ENCODE data around the gene KCTD15.

Gene KCTD15

DNA sequence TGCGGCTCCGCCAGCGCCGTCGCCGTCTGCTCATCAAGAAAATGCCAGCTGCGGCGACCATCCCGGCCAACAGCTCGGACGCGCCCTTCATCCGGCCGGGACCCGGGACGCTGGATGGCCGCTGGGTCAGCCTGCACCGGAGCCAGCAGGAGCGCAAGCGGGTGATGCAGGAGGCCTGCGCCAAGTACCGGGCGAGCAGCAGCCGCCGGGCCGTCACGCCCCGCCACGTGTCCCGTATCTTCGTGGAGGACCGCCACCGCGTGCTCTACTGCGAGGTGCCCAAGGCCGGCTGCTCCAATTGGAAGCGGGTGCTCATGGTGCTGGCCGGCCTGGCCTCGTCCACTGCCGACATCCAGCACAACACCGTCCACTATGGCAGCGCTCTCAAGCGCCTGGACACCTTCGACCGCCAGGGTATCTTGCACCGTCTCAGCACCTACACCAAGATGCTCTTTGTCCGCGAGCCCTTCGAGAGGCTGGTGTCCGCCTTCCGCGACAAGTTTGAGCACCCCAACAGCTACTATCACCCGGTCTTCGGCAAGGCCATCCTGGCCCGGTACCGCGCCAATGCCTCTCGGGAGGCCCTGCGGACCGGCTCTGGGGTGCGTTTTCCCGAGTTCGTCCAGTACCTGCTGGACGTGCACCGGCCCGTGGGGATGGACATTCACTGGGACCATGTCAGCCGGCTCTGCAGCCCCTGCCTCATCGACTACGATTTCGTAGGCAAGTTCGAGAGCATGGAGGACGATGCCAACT is 24.4 kb upstream of the KCTD15 start:
- DNase-seq: no peak

DNA sequence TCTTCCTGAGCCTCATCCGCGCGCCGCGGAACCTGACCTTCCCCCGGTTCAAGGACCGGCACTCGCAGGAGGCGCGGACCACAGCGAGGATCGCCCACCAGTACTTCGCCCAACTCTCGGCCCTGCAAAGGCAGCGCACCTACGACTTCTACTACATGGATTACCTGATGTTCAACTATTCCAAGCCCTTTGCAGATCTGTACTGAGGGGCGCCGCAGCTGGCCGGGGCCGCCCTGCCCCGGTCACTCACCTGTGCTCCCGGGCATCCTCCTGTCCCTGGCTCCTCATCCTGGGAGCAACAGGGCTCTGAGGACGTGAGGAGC is 23.9 kb upstream of the KCTD15 start:
- DNase-seq: no peak

DNA sequence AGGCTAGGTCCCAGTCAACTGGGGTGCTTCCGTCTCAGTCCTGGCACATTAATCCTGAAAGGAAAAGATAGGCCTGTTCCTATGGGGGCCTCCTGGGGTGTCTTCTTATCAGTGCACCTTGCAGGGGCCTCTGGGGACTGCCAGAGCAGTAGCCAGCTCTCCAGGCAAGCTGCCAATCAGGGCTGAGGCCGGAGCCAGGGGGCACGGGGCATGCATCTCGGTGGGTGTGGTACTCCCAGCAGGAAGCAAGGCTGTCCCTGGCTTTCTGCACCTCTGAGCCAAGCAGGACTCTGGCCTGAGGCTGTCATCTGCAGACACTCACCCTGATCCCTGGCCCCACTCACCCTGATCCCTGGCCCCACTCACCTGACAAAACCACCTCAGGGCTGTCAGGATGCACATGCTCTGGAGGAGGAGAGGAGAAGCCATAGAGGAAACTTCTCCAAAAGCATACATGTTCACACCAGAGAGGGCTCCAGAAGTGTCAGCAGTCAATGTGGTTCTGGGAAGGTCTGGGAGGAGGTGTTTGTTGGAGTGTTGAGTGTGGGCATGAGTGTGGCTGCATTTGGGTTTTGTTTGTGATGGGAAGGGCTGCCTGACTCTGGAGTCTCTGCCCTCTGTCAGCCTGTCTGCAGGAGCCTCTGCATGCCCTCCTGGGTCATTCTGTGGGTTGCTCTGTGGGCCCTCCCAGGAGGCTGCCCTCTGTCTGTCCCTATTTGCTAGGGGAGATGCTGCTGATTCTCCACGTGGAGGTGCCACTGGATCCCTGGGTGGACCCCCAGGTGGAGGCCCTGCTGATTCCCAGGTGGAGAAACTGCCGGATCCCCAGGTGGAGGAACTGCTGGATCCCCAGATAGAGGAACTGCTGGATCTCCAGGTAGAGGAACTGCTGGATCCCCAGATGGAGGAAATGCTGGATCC is 22.7 kb upstream of the KCTD15 start:
- DNase-seq: no peak

DNA sequence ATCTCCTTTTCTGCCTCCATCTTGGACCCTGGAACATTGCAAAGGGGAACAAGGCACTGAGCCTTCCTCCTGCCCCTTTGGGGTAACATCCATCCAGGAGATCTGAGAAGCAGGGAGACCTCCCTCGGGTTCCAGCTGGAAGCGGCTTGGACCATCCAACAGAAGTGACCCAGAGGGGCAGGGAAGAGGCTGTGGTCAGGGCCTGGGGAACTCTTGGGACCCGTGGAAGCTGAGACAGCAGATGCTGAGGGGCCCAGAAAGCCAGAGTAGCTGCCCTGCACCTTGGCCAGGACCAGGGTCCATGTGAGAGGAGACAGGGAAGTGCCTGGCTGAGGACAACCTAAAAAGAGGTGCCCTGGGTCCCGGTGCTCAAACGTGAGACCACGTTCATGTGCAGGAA is 21.9 kb upstream of the KCTD15 start:
- no peak for DNase-seq

DNA sequence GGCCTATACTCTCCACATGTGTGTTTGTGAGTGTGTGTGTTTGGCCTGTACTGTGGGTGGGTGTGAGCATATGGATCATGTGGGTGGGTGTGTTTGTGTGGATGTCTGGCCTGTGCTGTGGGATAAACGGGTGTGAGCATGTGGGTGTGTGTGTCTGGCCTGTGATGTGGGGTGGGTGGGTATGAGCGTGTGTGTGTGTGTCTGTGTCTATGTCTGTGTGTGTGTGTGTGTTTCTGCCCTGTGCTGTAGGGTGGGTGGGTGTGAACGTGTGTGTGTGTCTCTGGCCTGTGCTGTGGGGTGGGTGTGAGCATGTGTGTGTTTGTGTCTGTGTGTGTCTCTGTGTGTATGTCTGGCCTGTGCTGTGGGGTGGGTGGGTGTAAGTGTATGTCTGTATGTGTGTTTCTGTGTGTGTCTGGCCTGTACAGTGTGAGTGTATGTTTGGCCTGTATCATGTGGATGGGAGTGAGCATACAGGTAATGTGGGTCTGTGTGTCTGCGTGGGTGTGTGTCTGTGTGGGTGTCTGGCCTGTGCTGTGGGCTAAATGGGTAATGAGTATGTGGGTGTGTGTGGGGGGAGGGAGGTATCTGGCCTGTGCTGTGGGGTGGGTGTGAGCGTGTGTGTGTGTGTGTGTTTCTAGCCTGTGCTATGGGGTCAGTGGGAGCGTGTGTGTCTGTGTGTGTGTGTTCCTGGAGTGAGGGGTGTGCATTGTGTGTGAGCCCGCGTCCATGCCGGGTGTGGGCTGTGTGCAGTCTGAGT is 20.8 kb upstream of the KCTD15 start:
- no peak for DNase-seq

DNA sequence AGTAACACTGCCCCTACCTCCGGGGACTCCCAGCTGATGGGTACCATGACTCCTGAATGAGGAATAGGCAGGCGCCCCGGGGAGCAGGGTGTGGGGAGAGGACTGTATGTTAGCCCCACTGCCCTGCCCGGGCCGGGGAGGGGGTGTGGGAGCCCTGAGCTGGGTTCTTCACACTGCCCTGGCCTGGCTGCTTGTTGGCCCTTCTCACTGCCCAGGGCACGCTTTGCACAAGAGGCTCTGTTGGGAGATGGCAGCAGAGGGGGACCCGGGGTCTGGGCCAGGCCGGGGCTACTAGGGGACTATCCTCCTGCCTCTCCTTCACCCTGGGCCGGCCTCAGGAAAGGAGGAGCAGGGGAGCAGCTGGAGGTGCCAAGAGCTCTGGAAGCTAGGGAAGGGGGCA is 19.3 kb upstream of the KCTD15 start:
- DNase-seq: no peak

DNA sequence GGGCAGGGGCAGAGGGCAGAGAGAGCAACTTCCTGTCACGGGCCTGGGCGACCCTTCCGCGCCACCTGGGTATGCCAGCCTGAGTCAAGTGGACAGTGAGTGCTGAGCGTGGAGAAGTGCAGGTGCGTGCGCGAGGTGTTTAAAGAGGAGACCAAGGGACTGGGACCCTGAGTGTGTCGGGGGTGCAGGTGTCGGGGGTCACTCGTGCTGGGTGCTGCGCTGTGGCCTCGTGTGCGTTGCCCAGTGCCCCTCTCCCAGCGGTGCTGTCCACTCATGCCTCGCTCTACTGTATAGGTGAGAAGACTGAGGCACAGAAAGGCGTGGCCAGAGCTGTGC is 18.9 kb upstream of the KCTD15 start:
- DNase-seq: no peak

DNA sequence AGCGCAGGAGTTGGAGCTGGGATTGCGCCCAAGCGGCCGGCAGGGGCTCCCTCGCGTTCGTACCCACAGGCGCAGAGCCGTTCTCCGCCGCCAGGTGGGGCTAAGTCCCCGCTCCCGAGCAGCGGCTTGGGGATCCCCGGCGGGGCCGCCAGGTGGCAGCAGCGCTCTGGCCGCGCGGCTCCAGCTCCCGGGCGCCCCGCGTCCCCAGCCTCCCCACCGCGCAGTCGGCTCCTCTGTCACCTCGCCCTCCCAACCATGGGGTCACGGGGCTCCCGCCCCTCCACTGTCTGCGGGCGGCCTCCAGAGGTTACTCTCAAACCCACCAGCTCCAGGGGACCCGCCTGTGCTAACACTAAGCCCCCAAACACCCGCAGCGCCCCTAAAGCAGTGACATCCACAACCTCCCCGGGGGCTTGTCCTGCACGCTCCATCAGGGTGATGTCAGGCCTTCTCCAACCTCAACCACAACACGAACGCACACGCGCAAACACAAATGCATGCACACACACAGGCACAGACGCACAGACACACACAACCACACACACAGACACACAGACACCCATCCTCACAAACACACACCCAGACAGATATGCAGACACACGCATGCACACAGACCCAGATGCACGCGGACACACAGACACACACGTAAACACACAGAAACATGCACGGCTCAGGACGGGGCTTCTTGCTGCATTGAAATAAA is 18.4 kb upstream of the KCTD15 start:
- peak; percentile 26 for DNase-seq

DNA sequence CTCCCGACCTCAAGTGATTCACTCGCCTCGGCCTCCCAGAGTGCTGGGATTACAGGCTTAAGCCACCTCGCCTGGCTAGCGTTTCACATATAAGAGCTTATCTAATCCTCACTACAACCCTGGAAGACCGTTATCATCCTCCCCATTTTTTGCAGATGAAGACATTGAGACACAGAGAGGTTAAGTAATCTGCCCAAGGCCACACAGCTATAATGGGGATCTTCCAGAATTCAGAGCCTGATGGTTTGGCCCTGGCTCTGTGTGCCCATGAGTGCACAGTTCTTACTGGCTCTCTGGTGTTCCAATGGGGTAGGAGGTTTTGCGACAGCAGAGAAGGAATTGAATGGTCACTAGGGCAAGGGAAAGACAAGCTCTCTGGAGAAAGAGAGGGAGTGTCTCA is 16.8 kb upstream of the KCTD15 start:
- DNase-seq: no peak

DNA sequence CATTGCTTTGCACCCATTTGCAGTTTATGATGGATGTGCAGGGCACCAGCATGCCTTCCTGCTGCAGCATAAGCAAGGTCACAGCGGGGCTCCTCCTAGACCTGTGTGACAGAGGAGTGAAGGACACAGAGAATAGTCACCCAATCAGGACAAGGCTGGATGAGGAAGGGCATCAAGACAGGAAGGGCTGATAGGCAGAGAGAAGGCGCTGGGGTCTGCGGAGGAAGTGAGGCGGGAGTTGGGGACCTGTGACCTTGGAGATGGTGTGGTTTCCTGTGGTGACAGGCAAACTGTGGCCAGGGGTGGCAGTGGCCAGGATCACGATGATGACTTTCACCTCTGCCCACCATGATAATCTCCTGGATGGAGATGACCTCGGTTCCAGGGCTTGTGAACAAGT is 16.4 kb upstream of the KCTD15 start:
- no peak for DNase-seq

DNA sequence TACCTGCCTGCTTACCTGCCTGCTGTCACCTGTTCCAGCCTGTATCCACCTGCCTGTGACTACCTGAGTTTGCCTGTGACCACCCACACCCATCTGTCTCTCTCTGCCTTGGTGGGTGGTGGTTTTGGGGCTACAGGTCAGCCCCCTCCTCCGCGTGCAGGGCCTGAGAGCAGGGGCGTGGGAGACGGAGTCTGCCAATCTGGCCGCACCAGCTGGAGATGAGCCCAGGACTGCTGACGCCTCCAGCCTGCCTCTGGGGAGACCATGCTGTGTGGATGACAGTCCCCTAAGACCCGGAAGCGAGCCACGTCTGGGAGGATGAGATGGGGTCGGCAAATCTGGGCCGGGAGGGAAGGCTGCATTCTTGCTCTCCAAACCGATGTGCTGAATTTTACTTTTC is 15.9 kb upstream of the KCTD15 start:
- DNase-seq: no peak

DNA sequence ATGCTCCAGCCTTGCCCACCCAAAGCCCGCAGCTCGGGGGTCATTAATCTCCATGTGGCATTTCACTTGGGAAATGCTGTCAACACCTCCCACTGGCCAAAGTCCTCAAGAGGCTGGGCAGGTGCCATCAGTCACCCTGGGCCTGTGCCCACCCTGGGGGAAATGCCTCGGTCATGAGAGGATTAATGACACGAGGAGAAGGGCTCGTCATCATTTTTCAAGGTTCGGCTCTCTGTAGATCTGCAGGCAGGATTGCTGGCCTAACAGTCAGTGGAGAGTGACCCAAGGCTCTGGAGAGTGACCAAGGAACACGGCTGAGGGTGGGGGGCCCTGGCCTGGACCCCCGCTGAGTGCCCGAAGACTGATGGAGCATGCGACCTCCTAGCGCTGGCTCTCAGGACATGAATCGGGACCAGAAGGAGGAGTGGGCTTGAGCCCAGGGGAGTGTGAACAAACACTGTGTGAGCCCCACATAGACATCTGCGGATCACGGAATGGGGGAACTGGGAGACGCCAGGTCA is 15.2 kb upstream of the KCTD15 start:
- no peak for DNase-seq

DNA sequence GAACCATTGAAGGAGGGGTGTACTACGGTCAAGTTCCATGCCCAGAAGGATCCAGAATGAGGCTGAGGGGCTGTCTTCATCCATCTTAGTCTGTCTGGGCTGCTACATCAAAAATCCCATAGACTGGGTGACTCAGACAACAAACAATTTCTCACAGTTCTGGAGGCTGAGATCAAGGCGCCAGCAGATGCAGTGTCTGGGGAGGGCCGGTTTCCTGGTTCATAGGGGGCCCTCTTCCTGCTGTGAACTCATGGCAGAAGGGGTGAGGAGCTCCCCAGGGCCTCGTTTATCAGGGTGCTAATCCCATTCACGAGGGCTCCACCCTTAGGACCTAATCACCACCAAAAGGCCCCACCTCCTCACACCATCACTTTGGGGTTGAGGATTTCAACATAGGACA is 14.7 kb upstream of the KCTD15 start:
- DNase-seq: no peak

DNA sequence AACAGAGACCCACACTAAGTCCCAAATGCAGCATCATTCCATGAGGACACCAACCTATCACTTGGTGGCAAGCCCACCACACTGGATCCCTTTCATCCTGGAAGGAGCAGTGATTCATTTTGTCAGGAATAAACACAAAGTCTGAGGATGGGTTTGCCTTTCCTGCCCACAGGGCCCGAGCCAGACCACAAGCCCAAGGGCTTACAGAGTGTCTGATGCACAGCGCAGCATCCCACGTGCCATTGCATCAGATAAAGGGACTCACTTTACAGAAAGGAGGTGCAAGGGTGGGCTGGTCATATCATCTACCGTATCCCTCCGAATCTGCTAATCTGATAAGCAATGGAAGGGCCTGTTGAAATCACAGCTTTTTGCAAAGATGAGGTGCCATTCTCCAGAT is 12.2 kb upstream of the KCTD15 start:
- no peak for DNase-seq

DNA sequence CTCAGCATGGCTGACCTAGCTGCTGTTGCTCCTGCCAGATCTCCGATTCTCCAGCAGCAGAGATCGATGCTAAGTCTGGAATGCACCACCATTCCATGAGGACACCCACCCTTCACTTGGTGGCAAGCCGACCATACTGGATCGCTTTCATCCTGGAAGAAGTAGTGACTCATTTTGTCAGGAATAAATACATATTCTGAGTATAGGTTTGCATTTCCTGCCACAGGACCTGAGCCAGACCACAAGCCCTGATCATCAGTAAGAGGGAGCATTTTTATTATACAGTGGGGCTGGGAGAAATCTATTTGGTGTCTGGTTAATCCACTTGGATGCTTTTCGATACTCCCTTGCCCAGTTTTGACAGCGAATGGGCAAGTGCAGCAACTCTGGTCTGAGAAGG is 10.9 kb upstream of the KCTD15 start:
- DNase-seq: no peak

DNA sequence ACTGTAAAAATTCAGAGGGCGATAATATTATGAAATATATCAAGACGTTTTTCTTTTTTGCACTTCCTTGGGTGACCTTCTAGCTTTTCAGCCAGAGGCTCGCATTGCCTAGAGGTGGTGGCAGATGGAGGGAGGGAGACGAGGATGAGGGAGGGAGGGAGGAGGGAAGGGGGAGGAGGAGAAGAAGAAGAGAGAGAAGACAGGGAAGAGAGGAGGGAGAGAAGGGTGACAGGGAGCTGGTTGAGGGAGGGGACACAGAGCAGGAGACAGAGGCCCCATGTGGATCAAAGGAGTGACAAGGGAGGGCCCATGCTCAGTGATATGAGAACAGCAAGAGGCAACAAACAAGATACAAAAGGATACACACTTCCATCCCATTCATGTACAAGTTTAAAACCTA is 8.0 kb upstream of the KCTD15 start:
- DNase-seq: no peak

DNA sequence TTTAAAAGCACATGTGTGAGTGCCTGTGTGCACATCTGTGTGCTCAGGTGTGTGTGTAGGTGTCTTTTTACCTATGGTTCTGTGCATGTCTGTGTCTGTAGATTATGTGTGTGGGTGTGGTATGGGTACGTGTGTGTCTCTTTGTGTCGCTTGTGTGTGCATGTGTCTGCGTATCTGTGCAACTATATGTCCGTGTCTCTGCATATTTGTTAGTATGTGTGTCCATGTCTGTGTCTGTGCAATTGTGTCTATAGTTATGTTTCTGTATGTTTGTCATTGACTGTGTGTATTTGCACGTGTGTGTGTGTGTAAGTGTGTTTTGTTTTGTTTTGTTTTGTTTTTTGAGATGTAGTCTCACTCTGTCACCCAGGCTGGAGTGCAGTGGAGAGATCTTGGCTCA is 7.3 kb upstream of the KCTD15 start:
- no peak for DNase-seq

DNA sequence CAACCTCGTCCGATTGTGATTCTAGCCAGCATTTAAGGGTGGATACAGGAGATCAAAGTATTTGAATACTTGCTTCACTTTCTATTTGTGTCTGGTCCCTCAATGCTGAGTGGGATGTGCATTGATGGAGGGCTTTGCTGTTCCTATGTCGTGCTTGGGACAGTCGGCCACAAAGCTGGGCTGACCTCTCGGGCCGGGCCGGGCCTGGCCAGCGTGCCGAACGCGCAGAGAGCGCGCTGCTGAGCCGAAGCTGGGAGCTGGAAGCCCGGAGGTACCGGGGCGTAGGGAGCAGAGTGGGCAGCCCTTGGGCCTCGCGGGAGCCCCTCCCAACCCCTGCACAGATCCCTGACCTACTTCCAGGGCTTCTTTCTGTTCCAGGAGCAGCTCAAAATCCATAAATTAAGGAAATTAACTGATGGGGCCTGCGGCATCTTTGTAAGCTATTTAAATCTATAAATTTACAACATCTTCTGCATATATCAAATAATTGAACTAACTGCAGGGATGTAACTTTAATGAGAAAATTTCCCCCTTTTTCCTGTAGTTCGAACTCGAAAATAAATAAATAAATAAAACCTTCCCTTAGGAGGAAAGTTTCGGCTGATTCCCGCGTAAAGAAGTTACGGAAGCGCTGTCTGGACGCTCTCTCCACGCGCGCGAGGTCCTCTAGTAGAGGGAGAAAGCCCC is 1.8 kb upstream of the KCTD15 start:
- no peak for DNase-seq

DNA sequence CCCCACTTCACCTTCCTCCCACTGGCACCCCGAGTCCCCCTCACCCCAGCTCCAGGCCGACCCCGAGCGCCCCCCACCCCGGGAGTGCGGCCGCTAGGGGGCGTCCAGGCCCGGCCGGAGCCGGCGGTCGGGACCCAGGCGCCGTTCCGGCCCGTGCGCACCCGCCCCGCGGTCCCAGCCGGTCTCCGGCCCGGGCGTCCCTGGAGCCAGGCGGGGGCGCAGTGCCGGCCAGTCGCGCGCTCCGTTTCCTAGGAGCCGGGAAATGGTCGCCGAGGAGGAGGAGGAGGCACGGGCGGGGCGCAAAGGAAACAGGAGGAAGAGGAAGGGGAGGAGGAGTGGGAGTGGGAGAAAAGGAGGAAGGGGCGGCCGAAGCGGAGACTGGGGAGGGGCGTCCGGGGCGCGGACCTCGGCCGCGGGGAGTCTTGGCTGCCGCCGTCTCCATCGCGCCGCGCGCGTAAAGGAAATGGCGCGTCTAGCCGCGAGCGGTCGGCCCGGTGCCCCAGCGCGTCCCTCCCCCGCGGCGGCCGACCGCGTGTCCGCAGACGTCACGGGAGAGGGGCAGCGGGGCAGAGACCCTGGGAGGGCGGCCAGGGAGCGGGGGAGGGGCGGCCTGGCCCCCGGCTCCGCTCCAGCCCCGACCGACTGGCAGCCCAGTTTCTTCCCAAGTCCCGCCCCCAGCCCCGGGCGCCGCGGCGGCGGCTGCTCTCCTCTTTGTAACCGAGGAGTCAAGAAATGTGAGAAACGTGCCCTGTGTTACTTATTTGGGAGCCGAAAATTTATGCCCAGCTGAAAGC is 1.1 kb upstream of the KCTD15 start:
- DNase-seq: peak; percentile 51

DNA sequence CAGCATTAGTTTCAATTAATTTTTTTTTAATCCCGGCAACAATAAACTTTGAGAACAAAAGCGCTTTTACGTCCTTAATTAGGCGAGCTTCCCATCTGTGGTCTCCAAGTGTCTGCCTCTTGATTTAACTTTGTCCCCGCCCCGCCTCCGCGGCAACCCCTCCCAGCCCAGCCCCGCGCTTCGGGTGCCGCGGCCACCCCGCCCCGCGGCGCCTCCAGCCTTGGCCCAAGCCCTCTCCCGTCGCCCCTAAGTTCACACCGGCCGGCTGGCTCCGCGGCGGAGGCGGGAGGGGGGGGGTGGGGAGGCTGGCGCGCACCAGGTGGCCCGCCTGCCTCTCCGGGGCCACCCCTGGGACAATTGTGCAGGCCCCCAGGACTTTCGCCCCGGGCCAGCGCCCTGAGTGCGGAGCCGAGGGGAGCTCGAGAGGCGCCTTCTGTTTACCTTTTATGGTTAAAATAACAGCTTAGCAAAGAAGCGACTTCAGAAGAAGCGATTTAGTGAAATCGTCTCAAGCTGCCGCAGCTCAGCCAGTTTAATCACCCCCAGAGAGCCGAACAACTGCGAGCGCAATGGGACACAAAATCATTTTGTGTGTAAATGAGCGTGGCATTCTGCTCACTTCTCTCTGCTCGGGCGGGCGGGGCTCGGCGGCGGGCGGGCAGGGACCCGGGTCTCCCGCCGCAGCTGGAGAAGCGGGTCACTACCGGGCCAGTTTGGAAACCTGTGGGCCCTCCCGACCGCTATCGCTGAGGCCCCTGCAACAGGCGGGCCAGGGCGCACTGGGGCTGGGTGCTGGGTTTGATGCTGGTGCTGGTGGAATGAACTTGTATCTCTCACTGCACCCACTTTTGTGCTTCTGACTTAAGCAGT is 1.4 kb downstream of the KCTD15 start:
- DNase-seq: no peak

Measured in NCI-H2029 treated with DMSO at 0.1 percent for 48 hours (cell line).